ENCODE measurements around the gene JSRP1. TPM values are rescaled to one million over a fixed set of nuclear protein-coding genes. Genes with fewer than 3 reads are reported as not detected.
A peak's percentile ranks its signal among the peaks of the same experiment; 100 is the strongest.

The JSRP1 gene
- total RNA-seq, 4 donors from 2014 or later = not detected

GRCh38 chr19:2221918-2222317 lies 34.3 kb downstream of the JSRP1 start:
- peaks cover 4 to 88% (median 9%) of the 10 kb centered on the region in 3 donors for H3K36me3 ChIP-seq
- no peaks in the 10 kb centered on the region for H3K9me3 ChIP-seq
- 46 to 79% methylated on average over 12 to 13 of the region's 20 CpGs for WGBS, 2 donors
- H3K4me1 ChIP-seq = peaks cover 0 to 28% (median 19%) of the 10 kb centered on the region in 4 donors
- H3K27me3 ChIP-seq = no peaks in the 10 kb centered on the region
- no peak for TF ChIP-seq EP300 (IDR thresholded peaks at IDR 0.05)
- TF ChIP-seq CTCF (IDR thresholded peaks at IDR 0.05) = peak in 1 of 5 experiments; percentile 24
- no peak for TF ChIP-seq POLR2A (IDR thresholded peaks at IDR 0.05)
- H3K27ac ChIP-seq = peak overlapping the region; percentile 24 to 88 (median 70)
- no peak overlapping the region for H3K4me3 ChIP-seq
- no peak for DNase-seq (ENCODE audit: low spot score in 2 of 2)

- peaks cover 0 to 28% (median 19%) of the 10 kb centered on the region in 4 donors for H3K4me1 ChIP-seq
- TF ChIP-seq EP300 (IDR thresholded peaks at IDR 0.05) (peak in 1 of 2 donors; percentile 16), POLR2A (IDR thresholded peaks at IDR 0.05) (no peak)
- H3K9me3 ChIP-seq = no peaks in the 10 kb centered on the region
- no peak overlapping the region for H3K4me3 ChIP-seq
- no peak for DNase-seq (ENCODE audit: low spot score in 2 of 2)
- H3K36me3 ChIP-seq = peaks cover 4 to 88% (median 7%) of the 10 kb centered on the region in 3 donors
- no peaks in the 10 kb centered on the region for H3K27me3 ChIP-seq
- WGBS, 2 donors = 30 to 47% methylated on average over 19 of the region's 20 CpGs
- H3K27ac ChIP-seq = peak overlapping the region; percentile 24 to 88 (median 70)
Observed at GRCh38 chr19:2221250-2221831, 34.9 kb downstream of the JSRP1 start.

- Histone ChIP-seq H3K27ac (peak overlapping the region in 2 of 4 donors; percentile 82 to 88), H3K4me3 (no peak overlapping the region), H3K27me3 (no peaks in the 10 kb centered on the region), H3K9me3 (no peaks in the 10 kb centered on the region), H3K36me3 (peaks cover 6 to 88% (median 7%) of the 10 kb centered on the region in 3 donors), H3K4me1 (peaks cover 0 to 28% (median 19%) of the 10 kb centered on the region in 4 donors)
- no peak for DNase-seq (ENCODE audit: low spot score in 2 of 2)
- 64 to 72% methylated on average over 21 of the region's 21 CpGs for WGBS, 2 donors
- TF ChIP-seq POLR2A (IDR thresholded peaks at IDR 0.05) = no peak
- TF ChIP-seq CTCF (IDR thresholded peaks at IDR 0.05) = no peak
- TF ChIP-seq EP300 (IDR thresholded peaks at IDR 0.05) = no peak
Observed at GRCh38 chr19:2219726-2220125, 36.5 kb downstream of the JSRP1 start.

- 95 to 97% methylated on average over 15 to 21 of the region's 22 CpGs for WGBS, 2 donors
- peaks cover 0 to 28% (median 19%) of the 10 kb centered on the region in 4 donors for H3K4me1 ChIP-seq
- H3K36me3 ChIP-seq = peaks cover 6 to 88% (median 12%) of the 10 kb centered on the region in 3 donors
- no peaks in the 10 kb centered on the region for H3K27me3 ChIP-seq
- TF ChIP-seq EP300 (IDR thresholded peaks at IDR 0.05) (no peak), POLR2A (IDR thresholded peaks at IDR 0.05) (no peak), CTCF (IDR thresholded peaks at IDR 0.05) (no peak)
- DNase-seq (ENCODE audit: low spot score in 2 of 2) = no peak
- no peaks in the 10 kb centered on the region for H3K9me3 ChIP-seq
- H3K4me3 ChIP-seq = no peak overlapping the region
- H3K27ac ChIP-seq = no peak overlapping the region
Observed at GRCh38 chr19:2217591-2217990, 38.6 kb downstream of the JSRP1 start.

GRCh38 chr19:2216361-2217225 lies 39.6 kb downstream of the JSRP1 start:
- 91 to 94% methylated on average over 21 to 26 of the region's 43 CpGs for WGBS, 2 donors
- H3K27ac ChIP-seq = no peak overlapping the region
- peaks cover 6 to 89% (median 12%) of the 10 kb centered on the region in 3 donors for H3K36me3 ChIP-seq
- H3K4me1 ChIP-seq = peaks cover 0 to 21% (median 14%) of the 10 kb centered on the region in 4 donors
- no peaks in the 10 kb centered on the region for H3K9me3 ChIP-seq
- no peak overlapping the region for H3K4me3 ChIP-seq
- DNase-seq (ENCODE audit: low spot score in 2 of 2) = no peak
- H3K27me3 ChIP-seq = no peaks in the 10 kb centered on the region
- no peak for TF ChIP-seq CTCF (IDR thresholded peaks at IDR 0.05)
- TF ChIP-seq EP300 (IDR thresholded peaks at IDR 0.05) = no peak
- TF ChIP-seq POLR2A (IDR thresholded peaks at IDR 0.05) = no peak
